K562 (cell line): Measurements from ENCODE around the gene VPS37B. TPM values are rescaled to one million over a fixed set of nuclear protein-coding genes. Genes with fewer than 3 reads are reported as not detected.

Experiments used
- KAT7 ChIP-seq: sonication (generic); formaldehyde crosslinking; IDR thresholded peaks from 2 replicates; pipeline ENCODE4 v1.8.0; 2022; ENCODE audit warnings: missing genetic modification reagents, mild to moderate bottlenecking, borderline replicate concordance
- NCOA2 ChIP-seq, 2 experiments: fragments of 450-650 bp; IDR thresholded peaks; 2 replicates each; pipeline ENCODE4 v1.6.1; 2018; ENCODE audit warnings: mild to moderate bottlenecking in 2 of 2, moderate library complexity in 1 of 2; ENCODE audit not compliant: partially characterized antibody in 2 of 2
- ZBTB1 ChIP-seq: sonication (generic); formaldehyde crosslinking; IDR thresholded peaks from 2 replicates; pipeline ENCODE4 v1.8.1; 2023; ENCODE audit warnings: missing genetic modification reagents, low read depth, mild to moderate bottlenecking, borderline replicate concordance
- ZBTB12 ChIP-seq: fragments of 250-450 bp; sonication (Bioruptor Pico); IDR thresholded peaks from 2 replicates; pipeline ENCODE4 v1.4.0; 2020
- ZNF121 ChIP-seq: sonication (generic); formaldehyde crosslinking; conservative IDR thresholded peaks from 2 replicates; pipeline ENCODE4 v1.8.0; 2022; ENCODE audit warnings: missing genetic modification reagents
- ZNF318 ChIP-seq, 2 experiments: fragments of 450-650 bp; IDR thresholded peaks; 2 replicates each; pipeline ENCODE4 v1.6.1; 2016; ENCODE audit warnings: mild to moderate bottlenecking in 2 of 2, borderline replicate concordance in 1 of 2, low read depth in 1 of 2, moderate library complexity in 1 of 2
- ZNF407 ChIP-seq: fragments of 450-650 bp; IDR thresholded peaks from 2 replicates; pipeline ENCODE4 v1.6.1; 2016; ENCODE audit warnings: low read depth
- polyA plus RNA-seq, 8 experiments: library from polyadenylated mRNA; depleted of rRNA in 4 of 8; stranded (reverse) in 5 of 8; unstranded in 3 of 8; fragments of >200 nt; fragmentation: Nextera tagmentation in 2 of 8; fragmentation: Illumina TruSeq in 1 of 8; extraction: Ambion mirVana in 2 of 8; extraction: Trizol in 1 of 8; gene quantifications; 2 replicates each; pipeline versions ENCODE4 v1.2.1 to v1.2.3, GENCODE V29; 2011 to 2014; ENCODE audit warnings: inconsistent platforms in 1 of 8, missing spikeins in 1 of 8
- total RNA-seq, 7 experiments: library from RNA; depleted of rRNA in 6 of 7; stranded (reverse); fragments of >200 nt in 6 of 7; fragmentation: Illumina TruSeq in 2 of 7; extraction: Trizol in 2 of 7; gene quantifications; 2 replicates each; pipeline versions ENCODE4 v1.2.1 to v1.2.3, GENCODE V29; 2011 to 2021; ENCODE audit warnings: low replicate concordance in 1 of 7

VPS37B gene
- total and polyA plus RNA-seq, 9 of the 15 experiments (the other 6 are each of a cell fraction or from before 2014, with no cell fraction given), result 0.28 to 37.4 (median 17.9) TPM

GRCh38 chr12:122895704-122896636 is at the start of gene VPS37B (continued):
- TF ChIP-seq ZBTB12 (CRISPR knock-in tag), result peak; percentile 100
- no peak for TF ChIP-seq ZBTB1 (CRISPR knock-in tag)
- TF ChIP-seq KAT7 (CRISPR knock-in tag), result peak; percentile 76; the same call in 1 of the 2 replicates
- TF ChIP-seq ZNF121 (CRISPR knock-in tag), result no peak
- no peak for TF ChIP-seq NCOA2 (IDR thresholded peaks at IDR 0.05; ENCODE audit: partially characterized antibody in 2 of 2)
- peak in 1 of 2 experiments; percentile 70; a peak in 1 of 4 replicates for TF ChIP-seq ZNF318 (IDR thresholded peaks at IDR 0.05; ENCODE audit: borderline replicate concordance in 1 of 2, low read depth in 1 of 2)
- TF ChIP-seq ZNF407, result no peak
